IMR-90 (cell line): ENCODE data around the gene PNKD. TPM values are rescaled to one million over a fixed set of nuclear protein-coding genes. Genes with fewer than 3 reads are reported as not detected.

Source experiments
- ATAC-seq: fragments of 200-7000 bp; cut with Tn5 transposase; 2 replicates; pipeline ENCODE4 v1.9.1; 2020; ENCODE audit warnings: low read depth, mild to moderate bottlenecking, moderate library complexity
- BruUV-seq: library from RNA; stranded (reverse); fragments of 400-500 nt; replicated peaks from 2 replicates; lab custom pipeline; 2021; lab: Mats Ljungman, UMichigan
- CTCF ChIA-PET: fragments of 300-600 bp; formaldehyde crosslinking; extraction: SDS; loops from one replicate; lab custom pipeline; 2021; ENCODE audit warnings: antibody characterized with exemption; lab: Yijun Ruan, JAX
- POLR2A ChIA-PET: fragments of 300-600 bp; sonication (Branson Sonifier 250); formaldehyde crosslinking; loops from one replicate; lab custom pipeline; 2022; ENCODE audit warnings: antibody characterized with exemption; ENCODE audit not compliant: unreplicated experiment; lab: Charles Lee
- DNase-seq: peaks from one replicate; pipeline ENCODE4 v3.0.0; 2013
- H2AFZ ChIP-seq: replicated peaks from 2 replicates; pipeline ENCODE3; 2013; ENCODE audit warnings: low read length, mild to moderate bottlenecking; ENCODE audit not compliant: poor library complexity
- H2AK5ac ChIP-seq: 2 replicates; pipeline ENCODE4 v1.6.1; 2013; ENCODE audit warnings: low read depth, low read length, inconsistent platforms
- H2AK9ac ChIP-seq: replicated peaks from 2 replicates; pipeline ENCODE3; 2013; ENCODE audit warnings: mild to moderate bottlenecking, low read depth, low read length, moderate library complexity; ENCODE audit not compliant: poor library complexity
- H2BK120ac ChIP-seq: 2 replicates; pipeline ENCODE4 v1.6.1; 2013; ENCODE audit warnings: low read depth, low read length, inconsistent platforms
- H2BK15ac ChIP-seq: 3 replicates; pipeline ENCODE4 v1.6.1; 2013; ENCODE audit warnings: low read depth, low read length, inconsistent platforms
- H2BK20ac ChIP-seq: 2 replicates; pipeline ENCODE4 v1.6.1; 2013; ENCODE audit warnings: low read depth, mild to moderate bottlenecking, inconsistent platforms, low read length, moderate library complexity
- H2BK5ac ChIP-seq: 2 replicates; pipeline ENCODE4 v1.6.1; 2013; ENCODE audit warnings: mild to moderate bottlenecking, low read depth, low read length, inconsistent platforms; ENCODE audit not compliant: poor library complexity, severe bottlenecking
- H3K14ac ChIP-seq: replicated peaks from 2 replicates; pipeline ENCODE4 v1.6.1; 2013; ENCODE audit warnings: low read depth, low read length, inconsistent platforms
- H3K18ac ChIP-seq: 2 replicates; pipeline ENCODE4 v1.6.1; 2013; ENCODE audit warnings: low read depth, low read length, control low read depth
- H3K23ac ChIP-seq: 2 replicates; pipeline ENCODE4 v1.6.1; 2013; ENCODE audit warnings: low read depth, low read length, inconsistent platforms
- H3K27ac ChIP-seq: 2 replicates; pipeline ENCODE4 v1.5.1; 2013; ENCODE audit warnings: mild to moderate bottlenecking, control low read depth, low read length; ENCODE audit not compliant: insufficient read depth
- H3K27me3 ChIP-seq: 2 replicates; pipeline ENCODE4 v1.6.1; 2013; ENCODE audit warnings: low read length; ENCODE audit not compliant: control insufficient read depth, insufficient read depth
- H3K36me3 ChIP-seq: 2 replicates; pipeline ENCODE4 v1.6.1; 2013; ENCODE audit warnings: low read length, mixed read lengths; ENCODE audit not compliant: control insufficient read depth, insufficient read depth
- H3K4ac ChIP-seq: 2 replicates; pipeline ENCODE4 v1.6.1; 2013; ENCODE audit warnings: low read depth, low read length, inconsistent platforms
- H3K4me1 ChIP-seq: 2 replicates; pipeline ENCODE4 v1.6.1; 2013; ENCODE audit warnings: low read length, mixed read lengths; ENCODE audit not compliant: control insufficient read depth, insufficient read depth
- H3K4me2 ChIP-seq: 2 replicates; pipeline ENCODE4 v1.6.1; 2013; ENCODE audit warnings: low read depth, mild to moderate bottlenecking, control low read depth, low read length, moderate library complexity
- H3K4me3 ChIP-seq: 2 replicates; pipeline ENCODE4 v1.5.1; 2013; ENCODE audit warnings: low read depth, mild to moderate bottlenecking, control low read depth, low read length, moderate library complexity; ENCODE audit not compliant: insufficient read depth
- H3K56ac ChIP-seq: 2 replicates; pipeline ENCODE4 v1.6.1; 2013; ENCODE audit warnings: low read length, inconsistent platforms; ENCODE audit not compliant: insufficient read depth; ENCODE audit errors: extremely low read depth
- H3K79me1 ChIP-seq, 2 experiments: 2 replicates each; pipeline ENCODE4 v1.6.1; 2013; ENCODE audit warnings: low read length in 2 of 2, inconsistent platforms in 1 of 2, low read depth in 1 of 2
- H3K9ac ChIP-seq: 2 replicates; pipeline ENCODE4 v1.6.1; 2013; ENCODE audit warnings: low read depth, low read length, control low read depth
- H3K9me1 ChIP-seq: 2 replicates; pipeline ENCODE4 v1.6.1; 2013; ENCODE audit warnings: low read length, inconsistent platforms; ENCODE audit not compliant: insufficient read depth
- H3K9me3 ChIP-seq: 2 replicates; pipeline ENCODE4 v1.6.1; 2013; ENCODE audit warnings: low read length; ENCODE audit not compliant: control insufficient read depth, insufficient read depth
- H4K20me1 ChIP-seq: 2 replicates; pipeline ENCODE4 v1.6.1; 2013; ENCODE audit warnings: low read length, inconsistent platforms; ENCODE audit not compliant: insufficient read depth
- H4K5ac ChIP-seq: 2 replicates; pipeline ENCODE4 v1.6.1; 2013; ENCODE audit warnings: mild to moderate bottlenecking, low read depth, low read length, control low read depth
- H4K8ac ChIP-seq, 2 experiments: 2 replicates each; pipeline ENCODE4 v1.6.1; 2013; ENCODE audit warnings: low read depth in 2 of 2, low read length in 2 of 2, control low read depth in 1 of 2, inconsistent platforms in 1 of 2
- H4K91ac ChIP-seq: 2 replicates; pipeline ENCODE4 v1.6.1; 2013; ENCODE audit warnings: low read depth, low read length, inconsistent platforms; ENCODE audit not compliant: insufficient read depth
- CHD1 ChIP-seq: IDR thresholded peaks from 2 replicates; pipeline ENCODE4 v1.6.1; 2012; ENCODE audit warnings: low read depth, low read length, improper control_type of control experiment
- CTCF ChIP-seq: conservative IDR thresholded peaks from 2 replicates; pipeline ENCODE4 v1.5.1; 2012; ENCODE audit warnings: mild to moderate bottlenecking, low read depth, low read length, improper control_type of control experiment
- ELK1 ChIP-seq: fragments of 150-350 bp; IDR thresholded peaks from 2 replicates; pipeline ENCODE4 v1.6.1; 2016; ENCODE audit warnings: low read depth, mild to moderate bottlenecking, low read length, moderate library complexity, borderline replicate concordance
- MAFK ChIP-seq: IDR thresholded peaks from 2 replicates; pipeline ENCODE4 v1.6.1; 2012; ENCODE audit warnings: low read depth, low read length, improper control_type of control experiment
- POLR2A ChIP-seq: IDR thresholded peaks from 2 replicates; pipeline ENCODE4 v1.6.1; 2012; ENCODE audit warnings: mild to moderate bottlenecking, low read depth, low read length
- RAD21 ChIP-seq: IDR thresholded peaks from 2 replicates; pipeline ENCODE4 v1.6.1; 2012; ENCODE audit warnings: low read length, improper control_type of control experiment
- SMC3 ChIP-seq: fragments of 150-350 bp; IDR thresholded peaks from 2 replicates; pipeline ENCODE4 v1.6.1; 2016; ENCODE audit warnings: low read depth, mild to moderate bottlenecking, antibody characterized with exemption, low read length, moderate library complexity
- WGBS, 2 experiments: methylation state at CpG; one replicate each; pipeline versions ENCODE4 v1.1.5 to v1.1.7; 2013; ENCODE audit warnings: missing lambda C conversion rate in 2 of 2; ENCODE audit not compliant: insufficient read length in 1 of 2; ENCODE audit errors: extremely low coverage in 2 of 2; 5-methylcytosine and 5-hydroxymethylcytosine counted together
- dilution Hi-C: fragments of 300-500 bp; cut with HindIII; formaldehyde crosslinking; loops from one replicate; pipeline ENCODE4 v1.14.3; 2018; ENCODE audit warnings: low sequenced_read_pairs; ENCODE audit not compliant: unreplicated experiment
- in situ Hi-C: fragments of 300-500 bp; cut with MboI; formaldehyde crosslinking; loops from 3 replicates; pipeline ENCODE4 v1.14.3; 2019; ENCODE audit warnings: low sequenced_read_pairs, inconsistent platforms, mixed read lengths
- intact Hi-C: fragments of 100-400 bp; cut with micrococcal nuclease; formaldehyde crosslinking; loops from 2 replicates; pipeline ENCODE4 v1.10.0; 2022
- polyA plus RNA-seq, 3 experiments: library from polyadenylated mRNA; depleted of rRNA; stranded (reverse); fragments of >200 nt; gene quantifications; 2 replicates each; pipeline ENCODE4 v1.2.3, GENCODE V29; 2012; ENCODE audit warnings: low replicate concordance in 1 of 3
- total RNA-seq: library from RNA; depleted of rRNA; stranded (reverse); fragments of >200 nt; gene quantifications from 2 replicates; pipeline ENCODE4 v1.2.3, GENCODE V29; 2012

Gene PNKD
- total and polyA plus RNA-seq, 2 of the 4 experiments (the other 2 are of a cell fraction), result 19.2 to 68.5 TPM

GRCh38 chr2:218301176-218301819, 31.0 kb downstream of the PNKD start (continued):
- peak; percentile 86 for TF ChIP-seq SMC3
- no peak for TF ChIP-seq POLR2A

- TF ChIP-seq MAFK, result no peak
- TF ChIP-seq CTCF, result no peak
- no peak for TF ChIP-seq RAD21
- no peak for TF ChIP-seq CHD1
- no peak for TF ChIP-seq ELK1
- no peaks in the 10 kb centered on the region for H3K79me1 ChIP-seq
- H3K9ac ChIP-seq, result no peak overlapping the region
- H3K27me3 ChIP-seq, result no peaks in the 10 kb centered on the region; the same call in 1 of the 2 replicates
- ChIA-PET POLR2A (no interaction called here), CTCF (no interaction called here)
- no peaks in the 10 kb centered on the region for H3K36me3 ChIP-seq
- H2BK15ac ChIP-seq, result no peak overlapping the region
- no peak for DNase-seq
- H3K23ac ChIP-seq, result no peak overlapping the region
- H3K4ac ChIP-seq, result no peak overlapping the region
- H3K4me1 ChIP-seq, result no peaks in the 10 kb centered on the region
- no peaks in the 10 kb centered on the region for H3K9me3 ChIP-seq
- no peak overlapping the region for H3K56ac ChIP-seq
- H2AK5ac ChIP-seq, result no peak overlapping the region
- no peak overlapping the region for H2AK9ac ChIP-seq
- dilution Hi-C loops, result no loop called here
- no peak for ATAC-seq
- no peak overlapping the region for H3K18ac ChIP-seq
- H2AFZ ChIP-seq, result no peak overlapping the region
- in situ Hi-C loops, result loop anchor here (5.0 to 10.0 kb wide), 2 partner anchors 82 to 159 kb away; no protein-coding TSS in a partner anchor
- H4K5ac ChIP-seq, result no peak overlapping the region
- no peak overlapping the region for H3K14ac ChIP-seq
- no peaks in the 10 kb centered on the region for H3K9me1 ChIP-seq
- H3K4me3 ChIP-seq, result no peak overlapping the region
- no TSS peak for BruUV-seq
- no peak overlapping the region for H4K91ac ChIP-seq
- no peak overlapping the region for H3K27ac ChIP-seq
- H2BK5ac ChIP-seq, result no peak overlapping the region
- H3K4me2 ChIP-seq, result no peak overlapping the region
- intact Hi-C loops, result no loop called here
- H4K20me1 ChIP-seq, result no peaks in the 10 kb centered on the region
- H2BK120ac ChIP-seq, result no peak overlapping the region
- WGBS, 2 experiments, result 100% methylated on average over 2 of the region's 5 CpGs; no CpG with 5 or more reads in 1 of the 2 experiments
- no peak overlapping the region for H2BK20ac ChIP-seq
- H4K8ac ChIP-seq, result no peak overlapping the region
Measured at GRCh38 chr2:218305383-218305782, 35.1 kb downstream of the PNKD start.
